HepG2 (cell line): Measurements from ENCODE around the gene MRPL36.
"Not testable (repeated sequence)": the region's sequence is repeated elsewhere in the genome, so short reads cannot be mapped to it uniquely, and the experiment has no call there.

ENCODE experiments used
- ESRRA ChIP-seq: sonication (generic); formaldehyde crosslinking; IDR thresholded peaks from 2 replicates; pipeline ENCODE4 v1.5.1; 2020; ENCODE audit warnings: mild to moderate bottlenecking, low read depth, missing genetic modification reagents
- KLF13 ChIP-seq: sonication (generic); formaldehyde crosslinking; IDR thresholded peaks from 2 replicates; pipeline ENCODE4 v1.4.0; 2020; ENCODE audit warnings: mild to moderate bottlenecking, missing genetic modification reagents
- POLR2AphosphoS5 ChIP-seq: IDR thresholded peaks from 2 replicates; pipeline ENCODE4 v1.6.1; 2012; ENCODE audit warnings: low read depth, low read length
- RELA ChIP-seq: sonication (generic); formaldehyde crosslinking; IDR thresholded peaks from 2 replicates; pipeline ENCODE4 v1.4.0; 2020; ENCODE audit warnings: missing genetic modification reagents
- YY1 ChIP-seq: IDR thresholded peaks from 2 replicates; pipeline ENCODE4 v1.6.1; 2011; ENCODE audit warnings: low read length, low read depth, moderate library complexity, mild to moderate bottlenecking; ENCODE audit not compliant: insufficient read depth, insufficient replicate concordance
- TF ChIP-seq, protein P1 (sequence below): sonication (generic); formaldehyde crosslinking; IDR thresholded peaks from 2 replicates; pipeline ENCODE4 v1.5.0; 2020; ENCODE audit warnings: mild to moderate bottlenecking, missing genetic modification reagents, moderate library complexity

DNA sequence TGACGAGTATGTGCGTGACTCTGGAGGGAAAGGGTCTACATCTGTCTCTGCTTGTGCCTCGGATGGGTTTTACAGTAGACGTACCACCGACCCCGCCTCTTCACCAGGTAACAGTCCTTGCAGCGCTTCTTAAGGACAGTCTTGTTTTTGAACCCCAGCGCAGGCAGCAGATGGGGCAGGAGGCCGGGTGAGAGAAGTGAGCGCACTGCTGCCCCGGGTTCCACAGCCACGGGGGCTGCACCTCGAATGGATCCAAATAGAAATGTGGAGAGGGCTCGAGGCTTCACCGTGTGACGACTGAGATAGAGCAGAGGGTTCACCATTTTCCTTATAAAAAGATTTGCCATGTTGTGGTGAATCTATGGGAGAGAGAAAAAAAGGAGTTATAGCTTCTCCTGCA is 1.0 kb downstream of the MRPL36 start:
- not testable (repeated sequence) for TF ChIP-seq RELA (CRISPR knock-in tag); ESRRA (CRISPR knock-in tag); KLF13 (CRISPR knock-in tag); POLR2AphosphoS5; YY1
- TF ChIP-seq, protein P1, sequence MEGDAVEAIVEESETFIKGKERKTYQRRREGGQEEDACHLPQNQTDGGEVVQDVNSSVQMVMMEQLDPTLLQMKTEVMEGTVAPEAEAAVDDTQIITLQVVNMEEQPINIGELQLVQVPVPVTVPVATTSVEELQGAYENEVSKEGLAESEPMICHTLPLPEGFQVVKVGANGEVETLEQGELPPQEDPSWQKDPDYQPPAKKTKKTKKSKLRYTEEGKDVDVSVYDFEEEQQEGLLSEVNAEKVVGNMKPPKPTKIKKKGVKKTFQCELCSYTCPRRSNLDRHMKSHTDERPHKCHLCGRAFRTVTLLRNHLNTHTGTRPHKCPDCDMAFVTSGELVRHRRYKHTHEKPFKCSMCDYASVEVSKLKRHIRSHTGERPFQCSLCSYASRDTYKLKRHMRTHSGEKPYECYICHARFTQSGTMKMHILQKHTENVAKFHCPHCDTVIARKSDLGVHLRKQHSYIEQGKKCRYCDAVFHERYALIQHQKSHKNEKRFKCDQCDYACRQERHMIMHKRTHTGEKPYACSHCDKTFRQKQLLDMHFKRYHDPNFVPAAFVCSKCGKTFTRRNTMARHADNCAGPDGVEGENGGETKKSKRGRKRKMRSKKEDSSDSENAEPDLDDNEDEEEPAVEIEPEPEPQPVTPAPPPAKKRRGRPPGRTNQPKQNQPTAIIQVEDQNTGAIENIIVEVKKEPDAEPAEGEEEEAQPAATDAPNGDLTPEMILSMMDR (CRISPR knock-in tag): not testable (repeated sequence)
